Stimulated activated CD4-positive, alpha-beta T cell treated with anti-CD3 and anti-CD28 coated beads, Interleukin-15, amount 100 ng/mL, for 48 hours (primary cell): ENCODE results near the gene DIS3L2.
"Not testable (repeated sequence)": the region's sequence is repeated elsewhere in the genome, so short reads cannot be mapped to it uniquely, and the experiment has no call there.

Source experiments
- DNase-seq, 2 donors: peaks; one replicate each; pipeline ENCODE4 v3.0.0-alpha.2; 2020; ENCODE audit warnings: low read depth in 2 of 2

Gene DIS3L2

DNA sequence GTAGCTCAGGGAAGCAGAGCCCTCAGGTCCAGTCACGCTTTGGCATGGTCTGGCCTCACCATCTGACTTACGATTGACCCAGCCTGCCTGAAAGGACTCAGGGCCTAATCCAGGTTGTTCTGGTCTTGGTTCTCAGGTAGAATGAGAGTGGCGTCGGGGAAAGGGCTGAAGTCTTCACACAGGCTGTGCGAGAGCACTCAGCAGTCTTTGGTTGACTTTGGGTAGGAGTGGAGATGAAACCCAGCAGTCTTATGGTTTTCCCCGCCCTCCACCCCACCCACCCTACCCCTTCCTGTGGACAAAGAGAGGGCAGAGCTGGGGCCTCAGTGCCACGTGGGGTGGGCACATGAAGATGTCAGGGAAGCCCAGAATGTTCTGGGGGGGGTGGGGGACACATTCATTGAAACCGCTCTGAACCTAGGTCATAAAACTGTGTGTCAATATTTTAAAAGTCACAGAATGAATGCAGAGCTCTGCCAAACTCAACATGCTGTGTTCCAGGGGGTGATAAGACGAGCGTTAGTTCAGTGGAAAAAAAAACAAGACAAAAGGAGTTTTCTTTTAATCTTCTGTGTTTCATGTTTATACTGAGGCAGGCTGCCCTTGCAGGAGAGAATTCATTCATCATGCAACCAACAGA is 358.4 kb downstream of the DIS3L2 start:
- DNase-seq = no peak

DNA sequence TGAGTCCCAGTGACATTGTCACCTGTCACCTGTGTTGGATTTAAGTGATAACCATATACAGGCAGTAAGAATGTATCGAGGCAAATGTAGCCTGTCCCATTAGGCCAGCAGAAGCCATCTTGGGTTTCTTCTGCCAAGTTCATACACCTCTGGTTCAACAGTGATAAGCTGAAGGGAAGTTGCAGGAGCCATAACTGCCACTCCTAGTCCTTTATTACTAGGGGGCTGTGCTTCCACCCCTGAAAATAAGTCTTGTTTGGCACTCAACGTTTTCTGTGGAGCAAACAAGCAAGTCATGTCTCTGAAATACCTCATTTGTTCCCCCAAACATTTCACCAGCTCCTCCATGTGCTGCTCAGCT is 358.9 kb downstream of the DIS3L2 start:
- DNase-seq = no peak

DNA sequence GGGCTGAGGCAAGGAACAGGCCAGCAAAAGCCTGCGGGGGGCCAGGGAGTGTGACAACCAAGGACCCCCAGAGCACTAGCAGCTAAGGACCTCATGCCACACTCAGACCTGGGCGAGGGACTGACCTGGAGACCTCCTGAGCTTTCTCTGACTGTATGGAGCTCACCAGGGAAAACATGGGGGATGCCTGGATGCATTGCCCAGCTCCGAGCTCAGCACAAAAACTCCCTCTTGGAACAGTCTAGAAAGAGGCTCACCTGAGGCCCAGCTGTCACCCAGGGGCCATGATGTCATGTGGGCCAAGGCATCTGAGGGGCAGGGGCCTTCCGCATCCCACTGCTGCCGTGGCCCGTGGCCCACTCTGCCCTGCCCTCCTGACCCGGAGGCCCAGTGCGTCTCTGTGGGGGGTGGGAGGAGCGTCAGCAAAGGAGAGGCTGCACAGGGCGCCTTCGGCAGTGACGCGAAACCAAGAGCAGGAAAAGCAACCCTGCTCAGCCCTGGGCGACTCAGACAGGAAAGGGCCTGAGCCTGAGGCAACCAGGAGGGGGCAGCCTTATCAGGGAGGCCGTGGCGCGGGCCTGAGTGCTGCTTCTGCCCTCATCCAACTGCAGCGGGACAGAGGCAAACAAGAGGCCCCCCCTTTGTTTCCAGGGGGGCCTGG is 359.8 kb downstream of the DIS3L2 start:
- DNase-seq = peak; percentile 51 to 66

DNA sequence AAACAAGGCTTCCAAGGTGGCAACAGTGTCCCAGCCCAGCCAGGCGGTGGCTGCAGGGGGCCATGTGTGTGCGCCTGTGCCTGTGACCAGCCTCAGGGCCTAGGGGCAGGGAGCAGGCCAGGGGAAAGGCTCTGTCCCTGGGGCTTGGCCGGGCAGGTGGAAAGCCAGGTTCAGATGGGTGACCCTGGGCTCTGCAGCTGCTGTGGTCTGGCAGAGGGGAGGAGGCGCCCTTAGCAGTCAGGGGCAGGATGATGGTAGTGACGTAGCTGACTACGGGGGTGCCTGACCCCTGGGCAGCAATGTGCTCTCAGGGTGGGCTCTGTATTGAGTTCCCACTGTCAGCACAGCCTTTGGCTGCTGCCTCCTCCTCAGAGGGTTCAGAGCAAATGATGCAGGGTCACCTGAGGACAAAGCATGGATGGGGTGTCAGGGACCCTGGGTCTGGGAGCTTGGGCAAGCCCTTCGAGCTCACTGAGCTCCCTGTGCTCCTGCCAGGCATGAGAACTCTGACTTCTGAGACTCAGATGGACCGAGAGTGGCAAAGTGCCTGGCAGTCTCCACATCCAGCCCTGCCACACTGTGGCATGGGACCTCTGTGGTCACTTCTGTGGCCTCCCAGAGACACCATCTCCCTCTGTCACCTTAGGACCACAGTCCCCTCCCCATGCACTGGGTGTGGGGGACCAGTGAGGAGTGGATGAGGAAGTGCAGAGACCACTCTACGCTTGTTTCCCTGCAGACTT is 360.5 kb downstream of the DIS3L2 start:
- no peak for DNase-seq

DNA sequence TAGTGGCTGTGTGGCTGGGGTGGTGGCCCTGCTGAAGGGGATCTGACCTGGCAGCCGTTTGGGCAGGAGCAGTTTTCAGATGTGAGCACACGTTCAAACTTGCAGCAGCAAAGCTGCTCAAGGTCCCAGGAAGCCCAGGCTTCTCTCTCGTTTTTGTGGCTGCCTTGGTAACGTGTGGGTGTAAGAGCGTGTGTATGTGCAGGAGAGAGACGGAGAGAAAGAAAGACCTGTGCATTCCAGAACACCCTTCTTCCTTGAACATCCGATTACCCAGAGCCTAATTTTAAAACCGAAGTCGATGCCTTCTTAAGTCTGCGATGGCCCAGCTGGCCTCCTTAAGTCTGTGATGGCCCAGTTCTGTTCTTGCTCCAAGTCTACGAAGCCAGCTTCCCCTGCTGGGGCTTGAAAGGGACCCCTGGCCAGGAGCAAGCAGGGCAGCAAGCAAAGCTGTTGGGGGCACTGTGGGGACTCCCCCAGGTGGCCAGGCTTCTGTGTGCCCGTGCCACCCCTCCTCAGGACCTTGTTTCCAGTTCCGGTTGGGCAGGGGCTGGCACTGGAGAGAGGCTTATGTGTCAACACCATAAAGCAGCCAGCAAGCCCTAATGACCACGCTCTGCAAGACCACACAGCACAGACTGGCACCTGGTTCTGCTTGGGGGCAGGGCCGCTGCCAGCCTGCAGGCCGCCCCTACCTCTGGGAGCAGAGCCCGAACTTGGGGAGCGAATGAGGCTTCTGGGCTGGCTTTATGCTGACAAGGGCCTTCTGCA is 361.2 kb downstream of the DIS3L2 start:
- no peak for DNase-seq

DNA sequence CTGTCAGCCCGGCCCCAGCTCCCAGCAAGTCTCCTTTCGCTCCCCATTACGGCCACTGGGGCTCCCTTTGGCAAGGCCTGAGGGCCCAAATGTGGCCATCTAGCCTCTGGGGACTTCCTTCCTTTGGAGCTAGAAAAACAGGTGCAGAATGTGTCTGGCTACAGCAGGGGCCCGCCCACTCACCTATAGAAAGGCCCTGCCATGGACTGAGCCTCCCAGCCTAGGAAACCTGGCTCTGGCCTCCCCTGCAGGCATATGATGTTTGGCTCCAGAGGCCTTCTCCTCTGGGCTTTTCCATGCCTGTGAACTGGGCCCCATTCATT is 361.8 kb downstream of the DIS3L2 start:
- no peak for DNase-seq

DNA sequence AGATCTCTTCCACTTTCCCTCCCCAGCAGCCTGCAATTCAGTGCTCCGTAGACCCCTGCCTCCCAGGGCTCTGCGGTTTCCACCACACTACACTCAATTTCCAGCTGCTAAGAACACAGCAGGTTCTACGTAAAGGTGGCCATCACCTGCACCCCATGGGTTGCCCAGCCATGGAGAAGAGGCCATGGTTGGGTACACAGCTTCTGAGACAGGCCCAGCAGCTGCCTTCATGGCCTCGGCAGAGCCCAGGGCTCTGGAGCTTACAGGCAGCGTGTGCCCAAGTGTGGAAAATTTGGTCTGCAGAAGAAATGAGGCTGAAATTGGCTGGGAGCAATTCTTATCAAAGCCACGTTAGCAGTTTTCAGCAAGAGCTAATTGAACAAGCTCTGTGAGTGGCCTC is 362.5 kb downstream of the DIS3L2 start:
- not testable (repeated sequence) for DNase-seq

DNA sequence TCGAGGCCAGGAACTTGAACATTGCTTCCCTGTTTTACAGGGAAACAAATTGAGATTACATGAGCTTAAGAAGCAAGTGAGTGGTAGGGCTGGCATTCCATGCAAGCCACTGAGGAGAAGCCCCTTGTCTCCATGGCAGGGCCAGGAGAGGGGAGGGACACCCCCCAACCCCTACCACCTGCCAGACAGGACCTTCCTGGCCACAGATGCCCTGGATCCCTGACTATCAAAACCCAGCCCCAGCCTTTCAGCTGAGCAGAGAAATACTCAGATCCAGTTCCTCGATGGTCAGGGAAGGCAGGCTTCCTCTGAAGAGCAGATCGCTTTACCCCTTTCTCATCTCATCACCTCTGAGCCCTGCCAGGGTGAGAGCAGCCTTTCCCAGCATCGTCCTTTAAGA is 363.3 kb downstream of the DIS3L2 start:
- DNase-seq = no peak

DNA sequence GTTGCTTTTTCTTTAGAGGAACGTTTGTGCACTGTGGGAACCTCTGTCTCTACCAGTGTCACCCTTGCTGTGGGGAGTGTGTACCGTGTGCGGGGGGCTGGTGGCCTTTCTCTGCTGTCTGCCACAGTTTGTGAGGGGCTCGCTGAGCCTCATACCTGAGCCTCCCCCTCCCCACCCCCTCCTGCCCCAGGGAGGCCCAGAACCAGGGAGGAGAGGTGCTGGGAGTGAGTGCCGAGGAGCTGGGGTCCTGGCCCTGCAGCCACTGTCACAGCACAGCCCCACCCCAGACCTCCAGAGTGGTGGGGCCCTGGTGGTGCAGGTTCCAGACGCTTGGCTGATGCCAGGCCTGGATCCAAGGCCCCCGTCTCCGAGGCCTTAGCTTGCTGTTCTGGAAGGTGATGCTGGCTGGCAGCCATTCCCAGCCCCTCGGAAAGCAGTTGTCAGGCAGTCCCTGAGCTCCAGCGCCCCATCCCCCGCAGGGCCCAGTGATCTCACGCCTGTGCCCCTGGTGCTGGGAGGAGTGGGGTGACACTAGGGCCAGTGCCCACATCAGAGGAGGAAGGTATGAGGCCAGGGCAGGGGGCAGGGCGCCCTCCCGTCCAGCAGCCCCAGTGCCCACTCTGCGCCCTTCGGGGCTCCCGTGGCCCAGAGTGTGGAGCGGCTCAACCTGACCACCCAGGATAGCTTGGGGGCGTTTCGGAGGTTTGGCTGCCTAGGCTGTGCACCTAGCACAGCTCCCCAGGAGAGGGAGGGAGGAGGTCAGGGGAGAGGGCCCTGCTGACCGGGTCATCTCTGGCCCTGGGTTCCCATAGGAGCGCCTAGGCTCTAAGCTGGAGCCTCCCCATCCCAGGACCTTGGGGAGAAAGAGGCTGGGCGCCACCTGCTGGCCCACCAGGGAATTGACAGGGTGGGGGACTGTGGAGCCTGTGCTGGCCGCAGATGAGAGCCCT is 364.1 kb downstream of the DIS3L2 start:
- DNase-seq = no peak

DNA sequence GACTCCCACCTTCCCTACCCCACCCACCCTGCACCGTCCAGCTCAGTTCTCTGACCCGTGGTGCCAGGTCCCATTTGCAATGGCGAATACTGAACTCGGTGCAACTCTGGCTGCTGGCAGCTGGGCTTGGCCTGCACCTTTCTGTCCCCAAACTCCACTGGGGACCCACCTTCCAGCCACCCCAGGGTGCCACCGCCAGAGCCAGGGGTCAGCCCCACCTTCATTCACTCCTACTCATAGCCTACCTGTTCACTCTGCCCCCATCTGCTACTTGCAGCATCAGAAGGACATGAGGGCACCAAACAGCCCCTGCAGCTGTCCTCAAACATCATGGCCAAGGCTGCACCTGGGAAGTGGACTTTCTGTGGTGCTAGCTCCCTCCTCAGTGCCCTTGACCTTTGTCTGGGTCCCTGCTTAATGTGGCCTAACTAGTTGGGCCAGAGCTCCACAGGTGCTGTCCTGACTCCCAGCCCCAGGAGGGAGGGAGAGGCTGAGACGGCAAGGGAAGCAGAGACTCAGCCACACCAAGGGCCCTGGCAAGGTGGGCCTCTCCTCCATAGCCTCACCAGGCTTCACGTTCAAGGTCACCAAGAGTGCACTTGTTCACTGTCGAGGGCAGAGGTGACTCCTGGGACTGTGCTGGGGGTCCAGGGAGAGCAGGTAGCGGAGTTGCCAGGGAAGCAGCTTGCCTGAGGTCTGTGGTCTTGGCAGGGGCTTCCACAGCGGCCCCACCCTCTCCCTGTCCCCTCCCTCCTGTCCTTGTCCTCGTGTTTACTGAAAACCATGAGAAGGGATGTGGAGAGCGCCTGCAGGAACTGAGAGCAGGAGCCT is 365.0 kb downstream of the DIS3L2 start:
- DNase-seq = not testable (repeated sequence)

DNA sequence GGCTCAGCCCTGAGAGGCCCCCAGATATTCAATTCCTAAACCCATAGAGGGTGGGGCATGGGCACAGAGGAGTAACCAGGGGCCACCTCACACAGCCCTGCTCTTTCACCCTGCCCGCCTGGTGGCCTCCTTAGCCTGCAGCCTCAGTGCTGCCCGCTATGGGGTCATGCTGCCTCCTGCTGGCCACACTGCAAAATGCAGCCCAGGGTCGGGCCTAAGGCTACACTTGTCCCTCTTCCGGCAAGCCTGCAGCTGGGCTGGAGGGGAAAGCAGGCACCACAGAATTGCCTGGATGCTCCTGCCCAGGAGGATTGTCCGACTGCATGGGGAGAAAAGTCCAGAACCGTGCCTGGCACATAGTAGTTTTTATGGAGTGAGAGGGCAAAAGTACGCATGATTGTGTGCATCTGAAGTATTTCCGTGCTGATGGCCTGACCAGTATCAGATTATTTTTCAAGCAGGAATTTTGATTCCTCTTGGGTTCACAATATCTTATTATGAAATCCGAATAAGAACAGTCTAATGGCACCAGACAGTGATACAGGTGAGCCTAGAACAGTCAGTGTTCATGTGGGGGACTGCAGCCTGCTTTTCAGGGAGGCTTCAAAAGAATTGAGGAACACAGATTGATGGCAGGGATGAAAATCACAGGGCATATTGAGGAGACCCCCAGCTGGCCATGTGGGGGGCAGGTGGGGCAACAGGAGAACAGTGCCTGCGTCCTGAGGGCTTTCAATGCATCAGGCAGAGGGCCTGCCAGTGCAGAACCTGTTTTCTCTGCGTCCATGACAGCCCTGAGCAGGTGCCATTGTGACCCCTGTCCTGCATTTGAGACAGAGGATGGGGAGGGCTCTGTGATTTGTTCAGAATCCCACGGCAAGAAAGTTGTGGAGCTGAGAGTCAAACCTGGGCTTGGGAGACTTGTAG is 365.9 kb downstream of the DIS3L2 start:
- DNase-seq = peak; percentile 65 to 82

DNA sequence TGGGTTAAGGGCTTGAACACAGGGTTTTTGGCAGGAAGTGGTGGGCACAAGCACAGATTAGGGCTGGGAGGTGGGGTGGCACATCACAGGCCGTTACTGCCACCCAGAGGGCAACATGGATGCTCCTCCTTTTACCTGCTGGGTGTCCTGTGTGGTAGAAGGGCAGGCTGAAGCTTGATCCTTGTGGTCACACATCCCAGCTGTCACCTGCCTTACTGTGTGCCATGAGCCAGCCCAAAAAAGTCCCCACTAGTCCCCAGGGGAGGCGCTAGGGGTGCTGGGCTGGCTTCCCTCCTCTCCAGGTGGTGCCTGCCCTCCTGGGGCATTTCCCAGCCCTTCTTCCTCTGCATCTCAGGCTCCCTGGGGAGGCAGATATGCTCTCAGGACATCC is 366.5 kb downstream of the DIS3L2 start:
- DNase-seq = no peak

DNA sequence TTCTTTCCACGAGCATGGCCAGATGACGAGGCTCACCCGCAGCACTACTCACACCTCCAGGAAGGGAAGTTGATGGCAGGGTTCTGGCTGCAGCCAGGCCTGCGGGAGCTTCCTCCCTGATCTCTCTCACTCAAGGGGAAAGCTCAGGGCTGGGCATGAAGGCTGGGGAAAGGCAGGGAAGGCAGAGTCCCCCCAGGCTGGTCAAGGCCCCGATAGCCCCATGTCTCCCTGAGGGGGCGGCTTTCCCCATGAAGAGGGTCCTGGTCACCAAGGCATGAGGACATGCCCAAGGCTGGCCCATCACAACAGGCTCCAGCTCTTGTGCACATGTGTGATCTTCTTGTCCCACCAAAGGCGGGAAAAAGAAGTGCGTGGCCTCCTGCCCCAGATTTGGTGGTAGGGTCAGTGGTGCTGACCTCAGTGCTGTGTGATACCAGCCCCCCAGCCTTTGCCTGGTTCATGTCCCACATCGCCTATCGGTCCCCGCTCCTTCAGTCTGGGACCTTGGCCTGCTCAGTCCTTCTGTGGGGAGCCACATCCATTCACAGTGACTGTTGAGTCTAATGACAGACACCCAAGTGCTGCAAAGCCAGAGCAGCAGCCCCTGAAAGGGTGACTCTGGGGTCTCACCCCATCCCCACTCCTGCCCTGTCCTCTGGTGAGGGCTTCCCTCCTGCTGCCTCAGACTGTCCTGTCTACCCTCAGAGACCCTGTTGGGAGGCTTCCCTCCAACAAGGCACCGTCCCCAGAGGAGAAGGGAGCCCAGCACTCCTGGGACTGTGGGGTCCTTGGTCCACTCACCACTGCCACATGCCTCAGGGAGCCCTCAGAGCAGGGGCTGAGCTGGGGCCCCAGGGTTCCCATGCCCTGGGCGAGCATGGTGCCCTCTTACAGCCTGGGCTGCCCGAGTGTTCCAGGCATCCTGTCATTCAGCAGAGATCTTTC is 367.3 kb downstream of the DIS3L2 start:
- no peak for DNase-seq

DNA sequence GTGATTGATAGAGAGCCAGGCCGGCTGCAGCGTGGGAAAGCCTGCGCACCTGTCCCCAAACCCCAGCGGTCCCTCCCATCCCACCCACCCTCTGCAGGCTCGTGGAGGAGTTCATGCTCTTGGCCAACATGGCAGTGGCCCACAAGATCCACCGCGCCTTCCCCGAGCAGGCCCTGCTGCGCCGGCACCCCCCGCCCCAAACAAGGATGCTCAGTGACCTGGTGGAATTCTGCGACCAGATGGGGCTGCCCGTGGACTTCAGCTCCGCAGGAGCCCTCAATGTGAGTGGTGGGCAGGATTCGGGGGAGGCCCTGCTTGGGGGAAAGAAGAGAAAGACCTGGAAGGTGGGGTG is 368.2 kb downstream of the DIS3L2 start:
- no peak for DNase-seq

DNA sequence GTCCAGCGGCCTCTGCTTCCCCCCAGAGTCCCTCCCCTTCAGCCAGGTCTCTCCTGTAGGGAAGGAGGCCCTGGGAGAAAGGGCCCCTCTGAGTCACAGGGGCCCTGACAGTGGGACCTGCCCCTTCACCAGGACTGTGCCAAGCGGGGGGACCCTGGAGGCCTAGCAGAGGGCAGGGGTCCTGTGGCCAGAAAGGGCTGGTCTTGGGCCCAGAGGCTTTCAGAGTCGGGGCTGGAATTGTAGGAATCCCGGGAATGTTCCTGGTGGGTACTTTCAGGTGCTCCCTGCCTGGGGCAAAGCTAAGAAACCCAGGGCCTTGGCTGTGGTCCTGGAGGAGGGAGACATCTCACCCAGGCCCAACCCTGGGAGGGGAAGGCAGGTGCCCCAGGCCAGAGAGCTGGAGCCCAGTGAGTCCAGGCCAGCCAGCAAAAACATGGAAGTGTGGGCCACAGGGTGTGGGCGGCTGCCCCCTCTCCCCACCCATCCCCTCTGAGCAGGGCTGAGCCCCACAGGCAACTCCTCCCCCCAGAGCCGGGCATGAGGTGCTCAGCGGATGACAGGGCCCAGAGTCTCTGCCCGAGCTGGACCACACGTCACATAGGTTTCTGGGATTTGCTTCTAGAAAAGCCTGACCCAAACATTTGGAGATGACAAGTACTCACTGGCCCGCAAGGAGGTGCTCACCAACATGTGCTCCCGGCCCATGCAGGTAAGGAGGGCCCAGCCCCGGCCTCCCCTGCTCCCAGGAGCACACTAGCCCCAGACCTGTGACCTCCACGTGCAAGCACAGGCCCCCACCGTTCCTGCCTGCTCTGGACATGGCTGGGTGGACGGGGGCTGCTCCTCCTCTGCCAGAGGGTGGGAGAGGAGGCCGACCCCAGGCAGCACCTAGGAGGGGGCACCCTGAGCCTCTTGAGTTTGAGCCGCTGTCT is 368.8 kb downstream of the DIS3L2 start:
- no peak for DNase-seq

DNA sequence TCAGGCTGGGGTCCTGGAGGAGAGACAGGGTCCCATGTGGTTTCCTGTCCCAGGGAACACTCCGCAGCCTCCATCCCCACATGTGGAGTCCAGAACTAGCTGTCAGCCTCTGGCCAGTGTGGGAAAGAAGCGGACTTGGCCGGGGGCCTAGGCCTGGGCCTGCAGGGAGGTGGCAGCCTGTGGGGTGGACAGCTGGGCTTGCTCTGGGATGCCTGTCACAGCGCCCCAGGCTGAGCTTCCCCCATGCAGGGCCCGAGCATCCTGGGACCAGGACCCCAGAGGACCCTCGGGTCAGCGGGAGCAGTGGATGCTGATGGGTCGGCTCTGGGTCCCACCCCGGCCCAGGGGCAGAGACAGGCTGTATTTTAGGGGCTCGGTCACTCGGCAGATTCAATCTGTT is 369.5 kb downstream of the DIS3L2 start:
- not testable (repeated sequence) for DNase-seq

DNA sequence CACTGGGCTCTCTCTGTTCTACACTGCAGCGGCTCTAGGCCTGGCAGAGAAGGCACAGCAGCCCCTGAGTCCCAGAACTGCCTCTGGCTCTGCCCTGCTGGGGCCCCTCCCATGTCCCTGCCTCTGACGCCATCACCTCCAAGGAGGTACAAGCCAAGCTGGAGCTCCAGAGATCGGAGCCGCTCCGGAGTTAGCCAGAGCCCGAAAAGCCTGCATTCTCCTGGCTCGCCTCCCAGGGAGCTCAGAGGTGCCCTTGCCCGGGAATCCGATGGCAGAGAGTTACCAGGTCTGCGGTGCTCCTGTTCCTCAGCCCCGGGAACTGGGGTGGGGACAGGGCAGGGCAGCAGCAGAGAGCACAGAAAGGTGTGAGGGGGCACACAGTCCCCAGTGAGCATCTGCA is 370.1 kb downstream of the DIS3L2 start:
- not testable (repeated sequence) for DNase-seq
